ENCODE results near the gene PPP6C.

DNA sequence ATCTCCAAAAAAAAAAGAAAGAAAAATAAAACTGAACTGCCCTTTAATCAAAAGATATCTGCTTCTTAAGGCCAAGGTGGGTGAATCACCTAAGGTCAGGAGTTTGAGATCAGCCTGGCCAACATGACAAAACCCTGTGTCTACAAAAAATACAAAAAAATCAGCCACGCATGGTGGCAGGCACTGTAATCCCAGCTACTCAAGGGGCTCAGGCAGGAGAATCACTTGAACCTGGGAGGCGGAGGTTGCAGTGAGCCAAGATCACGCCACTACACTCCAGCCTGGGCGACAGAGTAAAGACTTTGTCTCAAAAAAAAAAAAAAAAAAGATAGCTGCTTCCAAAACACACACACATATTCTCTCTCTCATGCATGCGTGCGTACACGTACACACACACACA is 64.1 kb downstream of the PPP6C start:
- no peak for TF ChIP-seq EZH2 (IDR thresholded peaks at IDR 0.05; ENCODE audit: low read depth, unreplicated experiment)
- TF ChIP-seq, protein P1, sequence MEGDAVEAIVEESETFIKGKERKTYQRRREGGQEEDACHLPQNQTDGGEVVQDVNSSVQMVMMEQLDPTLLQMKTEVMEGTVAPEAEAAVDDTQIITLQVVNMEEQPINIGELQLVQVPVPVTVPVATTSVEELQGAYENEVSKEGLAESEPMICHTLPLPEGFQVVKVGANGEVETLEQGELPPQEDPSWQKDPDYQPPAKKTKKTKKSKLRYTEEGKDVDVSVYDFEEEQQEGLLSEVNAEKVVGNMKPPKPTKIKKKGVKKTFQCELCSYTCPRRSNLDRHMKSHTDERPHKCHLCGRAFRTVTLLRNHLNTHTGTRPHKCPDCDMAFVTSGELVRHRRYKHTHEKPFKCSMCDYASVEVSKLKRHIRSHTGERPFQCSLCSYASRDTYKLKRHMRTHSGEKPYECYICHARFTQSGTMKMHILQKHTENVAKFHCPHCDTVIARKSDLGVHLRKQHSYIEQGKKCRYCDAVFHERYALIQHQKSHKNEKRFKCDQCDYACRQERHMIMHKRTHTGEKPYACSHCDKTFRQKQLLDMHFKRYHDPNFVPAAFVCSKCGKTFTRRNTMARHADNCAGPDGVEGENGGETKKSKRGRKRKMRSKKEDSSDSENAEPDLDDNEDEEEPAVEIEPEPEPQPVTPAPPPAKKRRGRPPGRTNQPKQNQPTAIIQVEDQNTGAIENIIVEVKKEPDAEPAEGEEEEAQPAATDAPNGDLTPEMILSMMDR (conservative IDR thresholded peaks at IDR 0.05; ENCODE audit: low read depth in 2 of 2) = no peak
- no peak for TF ChIP-seq ZNF331 (CRISPR knock-in tag; IDR thresholded peaks at IDR 0.05; ENCODE audit: low read depth)
- no peak for TF ChIP-seq POLR2AphosphoS5 (IDR thresholded peaks at IDR 0.05; ENCODE audit: low read depth)
- TF ChIP-seq CREB1 (CRISPR knock-in tag; IDR thresholded peaks at IDR 0.05; ENCODE audit: low read depth) = no peak
- no peak for TF ChIP-seq NANOG (IDR thresholded peaks at IDR 0.05; ENCODE audit: borderline replicate concordance)
- TF ChIP-seq, protein P2, sequence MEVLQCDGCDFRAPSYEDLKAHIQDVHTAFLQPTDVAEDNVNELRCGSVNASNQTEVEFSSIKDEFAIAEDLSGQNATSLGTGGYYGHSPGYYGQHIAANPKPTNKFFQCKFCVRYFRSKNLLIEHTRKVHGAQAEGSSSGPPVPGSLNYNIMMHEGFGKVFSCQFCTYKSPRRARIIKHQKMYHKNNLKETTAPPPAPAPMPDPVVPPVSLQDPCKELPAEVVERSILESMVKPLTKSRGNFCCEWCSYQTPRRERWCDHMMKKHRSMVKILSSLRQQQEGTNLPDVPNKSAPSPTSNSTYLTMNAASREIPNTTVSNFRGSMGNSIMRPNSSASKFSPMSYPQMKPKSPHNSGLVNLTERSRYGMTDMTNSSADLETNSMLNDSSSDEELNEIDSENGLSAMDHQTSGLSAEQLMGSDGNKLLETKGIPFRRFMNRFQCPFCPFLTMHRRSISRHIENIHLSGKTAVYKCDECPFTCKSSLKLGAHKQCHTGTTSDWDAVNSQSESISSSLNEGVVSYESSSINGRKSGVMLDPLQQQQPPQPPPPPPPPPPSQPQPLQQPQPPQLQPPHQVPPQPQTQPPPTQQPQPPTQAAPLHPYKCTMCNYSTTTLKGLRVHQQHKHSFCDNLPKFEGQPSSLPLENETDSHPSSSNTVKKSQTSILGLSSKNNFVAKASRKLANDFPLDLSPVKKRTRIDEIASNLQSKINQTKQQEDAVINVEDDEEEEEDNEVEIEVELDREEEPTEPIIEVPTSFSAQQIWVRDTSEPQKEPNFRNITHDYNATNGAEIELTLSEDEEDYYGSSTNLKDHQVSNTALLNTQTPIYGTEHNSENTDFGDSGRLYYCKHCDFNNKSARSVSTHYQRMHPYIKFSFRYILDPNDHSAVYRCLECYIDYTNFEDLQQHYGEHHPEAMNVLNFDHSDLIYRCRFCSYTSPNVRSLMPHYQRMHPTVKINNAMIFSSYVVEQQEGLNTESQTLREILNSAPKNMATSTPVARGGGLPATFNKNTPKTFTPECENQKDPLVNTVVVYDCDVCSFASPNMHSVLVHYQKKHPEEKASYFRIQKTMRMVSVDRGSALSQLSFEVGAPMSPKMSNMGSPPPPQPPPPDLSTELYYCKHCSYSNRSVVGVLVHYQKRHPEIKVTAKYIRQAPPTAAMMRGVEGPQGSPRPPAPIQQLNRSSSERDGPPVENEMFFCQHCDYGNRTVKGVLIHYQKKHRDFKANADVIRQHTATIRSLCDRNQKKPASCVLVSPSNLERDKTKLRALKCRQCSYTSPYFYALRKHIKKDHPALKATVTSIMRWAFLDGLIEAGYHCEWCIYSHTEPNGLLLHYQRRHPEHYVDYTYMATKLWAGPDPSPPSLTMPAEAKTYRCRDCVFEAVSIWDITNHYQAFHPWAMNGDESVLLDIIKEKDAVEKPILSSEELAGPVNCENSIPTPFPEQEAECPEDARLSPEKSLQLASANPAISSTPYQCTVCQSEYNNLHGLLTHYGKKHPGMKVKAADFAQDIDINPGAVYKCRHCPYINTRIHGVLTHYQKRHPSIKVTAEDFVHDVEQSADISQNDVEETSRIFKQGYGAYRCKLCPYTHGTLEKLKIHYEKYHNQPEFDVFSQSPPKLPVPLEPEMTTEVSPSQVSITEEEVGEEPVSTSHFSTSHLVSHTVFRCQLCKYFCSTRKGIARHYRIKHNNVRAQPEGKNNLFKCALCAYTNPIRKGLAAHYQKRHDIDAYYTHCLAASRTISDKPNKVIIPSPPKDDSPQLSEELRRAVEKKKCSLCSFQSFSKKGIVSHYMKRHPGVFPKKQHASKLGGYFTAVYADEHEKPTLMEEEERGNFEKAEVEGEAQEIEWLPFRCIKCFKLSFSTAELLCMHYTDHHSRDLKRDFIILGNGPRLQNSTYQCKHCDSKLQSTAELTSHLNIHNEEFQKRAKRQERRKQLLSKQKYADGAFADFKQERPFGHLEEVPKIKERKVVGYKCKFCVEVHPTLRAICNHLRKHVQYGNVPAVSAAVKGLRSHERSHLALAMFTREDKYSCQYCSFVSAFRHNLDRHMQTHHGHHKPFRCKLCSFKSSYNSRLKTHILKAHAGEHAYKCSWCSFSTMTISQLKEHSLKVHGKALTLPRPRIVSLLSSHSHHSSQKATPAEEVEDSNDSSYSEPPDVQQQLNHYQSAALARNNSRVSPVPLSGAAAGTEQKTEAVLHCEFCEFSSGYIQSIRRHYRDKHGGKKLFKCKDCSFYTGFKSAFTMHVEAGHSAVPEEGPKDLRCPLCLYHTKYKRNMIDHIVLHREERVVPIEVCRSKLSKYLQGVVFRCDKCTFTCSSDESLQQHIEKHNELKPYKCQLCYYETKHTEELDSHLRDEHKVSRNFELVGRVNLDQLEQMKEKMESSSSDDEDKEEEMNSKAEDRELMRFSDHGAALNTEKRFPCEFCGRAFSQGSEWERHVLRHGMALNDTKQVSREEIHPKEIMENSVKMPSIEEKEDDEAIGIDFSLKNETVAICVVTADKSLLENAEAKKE (CRISPR knock-in tag; IDR thresholded peaks at IDR 0.05) = no peak
